LNCaP clone FGC (cell line): ENCODE measurements around the gene HORMAD2.
"Not testable (repeated sequence)": the region's sequence is repeated elsewhere in the genome, so short reads cannot be mapped to it uniquely, and the experiment has no call there.

Experiments used
- DNase-seq: peaks from one replicate; pipeline ENCODE4 v3.0.0-alpha.2; 2011; ENCODE audit warnings: low read depth
- H3K4me3 ChIP-seq: 2 replicates; pipeline ENCODE4 v1.5.1; 2011; ENCODE audit warnings: mild to moderate bottlenecking, low read depth, low read length, control low read depth
- TF ChIP-seq, protein P1 (sequence below): IDR thresholded peaks from 2 replicates; pipeline ENCODE4 v1.5.1; 2012; ENCODE audit warnings: mild to moderate bottlenecking; ENCODE audit not compliant: control insufficient read depth, insufficient read depth; ENCODE audit errors: extremely low read depth

The HORMAD2 gene

DNA sequence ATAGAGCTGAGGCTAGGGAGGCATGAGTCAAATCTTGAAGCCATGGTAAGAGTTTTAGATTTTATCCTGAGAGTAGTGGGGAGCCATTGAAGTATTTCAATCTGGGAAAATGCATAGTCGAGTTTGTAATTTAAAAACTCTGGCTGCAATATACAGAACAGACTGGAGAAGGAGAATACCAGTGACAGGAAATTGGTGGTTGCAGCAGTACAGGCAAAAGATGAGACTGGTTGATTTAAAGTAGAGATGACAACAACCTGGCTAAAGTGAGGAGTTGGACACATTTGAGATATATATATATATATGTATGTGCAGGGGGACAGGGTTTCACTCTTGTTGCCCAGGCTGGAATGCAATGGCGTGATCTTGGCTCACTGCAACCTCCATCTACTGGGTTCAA lies 6.2 kb downstream of the HORMAD2 start:
- DNase-seq, result no peak
- TF ChIP-seq, protein P1, sequence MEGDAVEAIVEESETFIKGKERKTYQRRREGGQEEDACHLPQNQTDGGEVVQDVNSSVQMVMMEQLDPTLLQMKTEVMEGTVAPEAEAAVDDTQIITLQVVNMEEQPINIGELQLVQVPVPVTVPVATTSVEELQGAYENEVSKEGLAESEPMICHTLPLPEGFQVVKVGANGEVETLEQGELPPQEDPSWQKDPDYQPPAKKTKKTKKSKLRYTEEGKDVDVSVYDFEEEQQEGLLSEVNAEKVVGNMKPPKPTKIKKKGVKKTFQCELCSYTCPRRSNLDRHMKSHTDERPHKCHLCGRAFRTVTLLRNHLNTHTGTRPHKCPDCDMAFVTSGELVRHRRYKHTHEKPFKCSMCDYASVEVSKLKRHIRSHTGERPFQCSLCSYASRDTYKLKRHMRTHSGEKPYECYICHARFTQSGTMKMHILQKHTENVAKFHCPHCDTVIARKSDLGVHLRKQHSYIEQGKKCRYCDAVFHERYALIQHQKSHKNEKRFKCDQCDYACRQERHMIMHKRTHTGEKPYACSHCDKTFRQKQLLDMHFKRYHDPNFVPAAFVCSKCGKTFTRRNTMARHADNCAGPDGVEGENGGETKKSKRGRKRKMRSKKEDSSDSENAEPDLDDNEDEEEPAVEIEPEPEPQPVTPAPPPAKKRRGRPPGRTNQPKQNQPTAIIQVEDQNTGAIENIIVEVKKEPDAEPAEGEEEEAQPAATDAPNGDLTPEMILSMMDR, result no peak
- H3K4me3 ChIP-seq, result no peak overlapping the region

DNA sequence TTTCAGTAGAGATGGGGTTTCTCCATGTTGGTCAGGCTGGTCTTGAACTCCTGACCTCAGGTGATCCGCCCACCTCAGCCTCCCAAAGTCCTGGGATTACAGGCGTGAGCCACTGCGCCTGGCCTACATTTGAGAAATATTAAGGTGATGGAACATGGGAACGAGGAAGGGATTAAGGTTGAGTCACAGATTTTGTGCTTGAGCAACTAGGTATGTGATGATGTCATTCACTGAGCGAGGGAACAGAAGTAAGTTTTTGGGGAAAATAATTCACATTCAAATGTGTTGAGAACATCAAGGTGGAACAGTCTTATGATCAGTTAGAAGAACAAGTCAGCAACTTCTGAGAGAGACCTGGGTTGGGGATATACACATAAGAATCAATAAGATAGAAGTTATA lies 6.8 kb downstream of the HORMAD2 start:
- DNase-seq, H3K4me3 ChIP-seq: not testable (repeated sequence)

DNA sequence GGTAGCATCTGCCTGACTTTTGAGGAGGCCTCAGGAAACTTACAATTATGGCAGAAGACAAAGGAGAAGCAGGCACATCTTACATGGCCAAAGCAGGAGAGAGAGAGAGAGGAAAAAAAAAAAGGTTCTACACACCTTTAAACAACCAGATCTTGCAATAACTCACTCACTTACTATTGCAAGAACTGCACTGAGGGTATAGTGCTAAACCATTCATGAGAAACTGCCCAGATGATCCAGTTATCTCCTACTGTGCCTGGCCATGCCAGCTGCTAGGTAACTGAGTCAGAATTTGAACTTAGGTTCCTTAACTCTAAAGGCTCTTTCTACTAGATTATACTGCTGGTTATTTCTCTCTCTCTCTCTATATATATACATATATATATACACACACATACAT lies 7.3 kb downstream of the HORMAD2 start:
- no peak for DNase-seq
- TF ChIP-seq, protein P1, result no peak

DNA sequence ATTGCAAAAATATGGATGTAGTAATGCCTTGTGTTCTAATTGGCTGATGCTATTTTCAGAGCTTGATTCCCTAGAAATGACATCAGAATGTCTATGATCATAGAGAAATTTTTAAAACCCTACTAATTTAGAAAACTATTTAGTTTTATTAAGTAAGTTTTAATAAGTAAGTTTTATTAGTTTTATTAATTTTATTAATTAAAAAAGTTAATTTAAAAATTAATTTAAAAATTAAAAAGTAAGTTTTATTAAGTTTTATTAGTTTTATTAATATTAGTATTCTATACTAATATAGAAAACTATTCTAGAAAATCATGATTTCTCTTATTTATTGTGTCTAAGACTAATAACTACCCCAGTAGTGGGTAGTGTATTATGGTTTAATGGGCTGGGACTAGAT lies 8.2 kb downstream of the HORMAD2 start:
- no peak overlapping the region for H3K4me3 ChIP-seq
- TF ChIP-seq, protein P1, result no peak
- DNase-seq, result no peak

More for the DNA sequence above, 7.3 kb downstream of the HORMAD2 start:
- H3K4me3 ChIP-seq, result no peak overlapping the region

DNA sequence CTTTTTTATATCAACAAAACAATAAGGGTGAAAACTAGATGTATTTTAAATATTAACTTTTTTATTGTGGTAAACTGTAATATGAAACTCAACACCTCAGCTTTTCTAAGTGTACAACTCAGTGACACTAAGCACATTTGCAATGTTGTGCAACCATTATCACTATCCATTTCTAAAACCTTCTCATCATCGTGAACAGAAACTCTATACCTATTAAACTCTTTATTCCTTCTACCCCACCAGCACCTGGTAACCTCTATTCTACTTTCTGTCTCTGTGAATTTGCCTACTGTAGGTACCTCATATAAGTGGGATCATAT lies 9.4 kb downstream of the HORMAD2 start:
- TF ChIP-seq, protein P1, result no peak
- H3K4me3 ChIP-seq, result no peak overlapping the region
- DNase-seq, result no peak

DNA sequence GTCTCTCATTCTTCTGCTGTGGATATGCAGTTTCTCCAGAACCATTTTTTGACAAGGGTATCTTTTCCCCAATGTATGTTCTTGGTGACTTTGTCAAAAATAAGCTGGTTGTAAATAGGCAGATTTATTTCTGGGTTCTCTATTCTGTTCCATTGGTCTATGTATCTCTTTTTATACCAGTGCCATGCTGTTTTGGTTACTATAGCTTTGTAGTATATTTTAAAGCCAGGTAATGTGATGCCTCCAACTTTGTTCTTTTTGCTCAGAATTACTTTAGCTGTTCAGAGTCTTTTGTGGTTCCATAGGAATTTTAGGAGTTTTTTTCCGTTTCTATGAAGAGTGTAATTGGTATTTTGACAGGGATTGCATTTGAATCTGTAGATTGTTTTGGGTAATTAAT lies 12.4 kb downstream of the HORMAD2 start:
- no peak overlapping the region for H3K4me3 ChIP-seq
- TF ChIP-seq, protein P1, result no peak
- no peak for DNase-seq

- H3K4me3 ChIP-seq, result no peak overlapping the region
- no peak for DNase-seq
- TF ChIP-seq, protein P1, result no peak
Measured at GRCh38 chr22:30094804-30095203, 14.5 kb downstream of the HORMAD2 start.

- no peak overlapping the region for H3K4me3 ChIP-seq
- TF ChIP-seq, protein P1, result no peak
- no peak for DNase-seq
Measured at GRCh38 chr22:30097861-30098260, 17.6 kb downstream of the HORMAD2 start.

DNA sequence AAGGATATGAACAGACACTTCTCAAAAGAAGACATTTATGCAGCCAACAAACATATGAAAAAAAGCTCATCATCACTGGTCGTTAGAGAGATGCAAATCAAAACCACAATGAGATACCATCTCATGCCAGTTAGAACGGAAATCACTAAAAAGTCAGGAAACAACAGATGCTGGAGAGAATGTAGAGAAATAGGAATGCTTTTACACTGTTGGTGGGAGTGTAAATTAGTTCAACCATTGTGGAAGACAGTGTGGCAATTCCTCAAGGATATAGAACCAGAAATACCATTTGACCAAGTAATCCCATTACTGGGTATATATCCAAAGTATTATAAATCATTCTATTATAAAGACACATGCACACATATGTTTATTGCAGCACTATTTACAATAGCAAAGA lies 20.5 kb downstream of the HORMAD2 start:
- not testable (repeated sequence) for DNase-seq, H3K4me3 ChIP-seq
